A549 (cell line): Measurements from ENCODE around the gene SMIM7. TPM values are rescaled to one million over a fixed set of nuclear protein-coding genes. Genes with fewer than 3 reads are reported as not detected.

ENCODE experiments used
- ATAC-seq, 2 experiments: fragments of 200-7000 bp in 1 of 2; fragments of >200 bp in 1 of 2; cut with Nextera tagmentation in 1 of 2; cut with Tn5 transposase in 1 of 2; 3 replicates each; pipeline versions ENCODE4 v1.8.0 to v1.9.1; 2018 to 2020; ENCODE audit warnings: mild to moderate bottlenecking in 1 of 2, moderate library complexity in 1 of 2
- CTCF ChIA-PET: fragments of 300-600 bp; sonication (Branson Sonifier 250); formaldehyde crosslinking; extraction: SDS; loops from one replicate; lab custom pipeline; 2021; ENCODE audit warnings: antibody characterized with exemption, inconsistent platforms; lab: Yijun Ruan, JAX
- POLR2A ChIA-PET: fragments of 350-600 bp; formaldehyde crosslinking; extraction: SDS; loops from one replicate; lab custom pipeline; 2021; ENCODE audit warnings: antibody characterized with exemption, inconsistent platforms; lab: Yijun Ruan, JAX
- DNase-seq, 2 experiments: peaks; one replicate each; pipeline versions ENCODE4 v3.0.0 to v3.0.0-alpha.2; 2011 to 2016; ENCODE audit warnings: low read depth in 1 of 2, low spot score in 1 of 2
- FAIRE-seq: peaks from 2 replicates; lab custom pipeline; 2011; peaks lifted over from hg19 to GRCh38; lab: Jason Lieb, UNC
- H3K27ac ChIP-seq, 2 experiments: fragments of >200 bp; sonication (Bioruptor Twin); formaldehyde crosslinking; 3 replicates each; pipeline ENCODE4 v1.5.1; 2016 to 2017
- H3K4me1 ChIP-seq: fragments of >200 bp; sonication (Bioruptor Twin); formaldehyde crosslinking; 3 replicates; pipeline ENCODE4 v1.6.1; 2016
- H3K4me2 ChIP-seq: fragments of >200 bp; sonication (Bioruptor Twin); formaldehyde crosslinking; 3 replicates; pipeline ENCODE4 v1.6.1; 2016
- H3K4me3 ChIP-seq: fragments of >200 bp; sonication (Bioruptor Twin); formaldehyde crosslinking; 3 replicates; pipeline ENCODE4 v1.5.1; 2016
- H3K9me3 ChIP-seq: fragments of >200 bp; sonication (Bioruptor Twin); formaldehyde crosslinking; 3 replicates; pipeline ENCODE4 v1.6.1; 2016
- BHLHE40 ChIP-seq: IDR thresholded peaks from 2 replicates; pipeline ENCODE4 v1.6.1; 2012; ENCODE audit warnings: low read depth, low read length, inconsistent platforms
- CBX2 ChIP-seq: fragments of 200-600 bp; sonication (generic); IDR thresholded peaks from 2 replicates; pipeline ENCODE4 v1.6.1; 2016; ENCODE audit warnings: low read depth, mild to moderate bottlenecking, borderline replicate concordance
- CBX8 ChIP-seq: fragments of 200-600 bp; sonication (generic); IDR thresholded peaks from 2 replicates; pipeline ENCODE4 v1.6.1; 2016
- CEBPB ChIP-seq, 2 experiments: fragments of >200 bp in 1 of 2; sonication (Bioruptor Twin) in 1 of 2; formaldehyde crosslinking in 1 of 2; IDR thresholded peaks; 2 replicates each; pipeline ENCODE4 v1.6.1; 2012 to 2016
- CHD2 ChIP-seq: fragments of 150-350 bp; IDR thresholded peaks from 2 replicates; pipeline ENCODE4 v1.6.1; 2014; ENCODE audit warnings: low read length; ENCODE audit not compliant: partially characterized antibody
- E2F6 ChIP-seq: IDR thresholded peaks from 2 replicates; pipeline ENCODE4 v1.6.1; 2012; ENCODE audit warnings: low read depth, borderline replicate concordance
- EHF ChIP-seq: fragments of 250-450 bp; sonication (Bioruptor Pico); IDR thresholded peaks from 2 replicates; pipeline ENCODE4 v1.5.0; 2020; ENCODE audit warnings: mild to moderate bottlenecking
- FOSL2 ChIP-seq, 2 experiments: fragments of 450-650 bp in 1 of 2; fragments of >200 bp in 1 of 2; sonication (Bioruptor Twin) in 1 of 2; formaldehyde crosslinking; IDR thresholded peaks; 2 replicates each; pipeline versions ENCODE4 v1.5.0 to v1.6.1; 2016 to 2020; ENCODE audit warnings: mild to moderate bottlenecking in 1 of 2, moderate library complexity in 1 of 2
- FOXS1 ChIP-seq: fragments of 250-450 bp; sonication (Bioruptor Pico); IDR thresholded peaks from 2 replicates; pipeline ENCODE4 v1.5.0; 2020; ENCODE audit warnings: mild to moderate bottlenecking, moderate library complexity
- HDAC2 ChIP-seq: fragments of 200-600 bp; sonication (generic); IDR thresholded peaks from 2 replicates; pipeline ENCODE4 v1.6.1; 2016
- HES2 ChIP-seq: fragments of >200 bp; sonication (Bioruptor Twin); formaldehyde crosslinking; IDR thresholded peaks from 2 replicates; pipeline ENCODE4 v1.6.1; 2016
- HOXA7 ChIP-seq: fragments of 250-450 bp; sonication (Bioruptor Pico); IDR thresholded peaks from 2 replicates; pipeline ENCODE4 v1.5.0; 2020; ENCODE audit warnings: mild to moderate bottlenecking, moderate library complexity
- JUN ChIP-seq, 2 experiments: fragments of >200 bp; sonication (Bioruptor Twin); formaldehyde crosslinking; IDR thresholded peaks; 2 replicates in 1 of 2; 3 replicates in 1 of 2; pipeline ENCODE4 v1.6.1; 2016 to 2017
- MYC ChIP-seq: IDR thresholded peaks from 2 replicates; pipeline ENCODE4 v1.6.1; 2012; ENCODE audit warnings: mild to moderate bottlenecking, inconsistent platforms, low read length, improper control_type of control experiment, borderline replicate concordance
- NR3C1 ChIP-seq: fragments of >200 bp; sonication (Bioruptor Twin); formaldehyde crosslinking; IDR thresholded peaks from 3 replicates; pipeline ENCODE4 v1.6.1; 2017
- PHF8 ChIP-seq: fragments of 200-600 bp; sonication (generic); IDR thresholded peaks from 2 replicates; pipeline ENCODE4 v1.6.1; 2016; ENCODE audit warnings: low read depth, mild to moderate bottlenecking, antibody characterized with exemption, moderate library complexity, borderline replicate concordance
- RARB ChIP-seq: fragments of 250-450 bp; sonication (Bioruptor Pico); IDR thresholded peaks from 2 replicates; pipeline ENCODE4 v1.8.0; 2021; ENCODE audit warnings: mild to moderate bottlenecking, moderate library complexity
- RCOR1 ChIP-seq: fragments of 150-350 bp; IDR thresholded peaks from 2 replicates; pipeline ENCODE4 v1.6.1; 2014; ENCODE audit warnings: antibody characterized with exemption, low read length, low read depth
- RFX5 ChIP-seq: fragments of 450-650 bp; IDR thresholded peaks from 2 replicates; pipeline ENCODE4 v1.7.1; 2014; ENCODE audit warnings: antibody characterized with exemption, mild to moderate bottlenecking, moderate library complexity
- TFCP2L1 ChIP-seq: fragments of 250-450 bp; sonication (Bioruptor Pico); IDR thresholded peaks from 2 replicates; pipeline ENCODE4 v1.5.0; 2021; ENCODE audit warnings: mild to moderate bottlenecking
- USF2 ChIP-seq: fragments of 450-650 bp; IDR thresholded peaks from 2 replicates; pipeline ENCODE4 v1.6.1; 2014; ENCODE audit warnings: antibody characterized with exemption
- ZNF302 ChIP-seq: fragments of 250-450 bp; sonication (Bioruptor Pico); IDR thresholded peaks from 2 replicates; pipeline ENCODE4 v1.9.0; 2021; ENCODE audit warnings: inconsistent platforms, mild to moderate bottlenecking, moderate library complexity
- WGBS: methylation state at CpG from one replicate; pipeline ENCODE4 v1.1.6; 2017; ENCODE audit errors: missing lambda C conversion rate; 5-methylcytosine and 5-hydroxymethylcytosine counted together
- polyA plus RNA-seq, 4 experiments: library from polyadenylated mRNA; depleted of rRNA in 3 of 4; stranded (reverse); fragments of >200 nt; fragmentation: RNase III in 1 of 4; extraction: RNeasy Plus Mini Kit Qiagen cat#74134 plus additional on column Dnase treatment in 1 of 4; gene quantifications; 2 replicates in 3 of 4; 3 replicates in 1 of 4; pipeline ENCODE4 v1.2.3, GENCODE V29; 2011 to 2017

SMIM7 gene
- polyA plus RNA-seq, 2 of the 4 experiments (the other 2 are of a cell fraction): 74.7 to 98.8 TPM

- POLR2A ChIA-PET: no interaction called here
- 95% methylated on average over 9 of the region's 10 CpGs for WGBS
- H3K9me3 ChIP-seq: no peaks in the 10 kb centered on the region
- CTCF ChIA-PET: no interaction called here
- DNase-seq (no peak), ATAC-seq (no peak), FAIRE-seq (no peak)
- H3K4me3 ChIP-seq: no peak overlapping the region
- H3K4me2 ChIP-seq: no peak overlapping the region
- no peak overlapping the region for H3K27ac ChIP-seq
- no peak for TF ChIP-seq ZNF302 (CRISPR knock-in tag)
- no peak for TF ChIP-seq RARB (CRISPR knock-in tag)
- no peak for TF ChIP-seq CHD2
- no peak for TF ChIP-seq RCOR1
- TF ChIP-seq CBX8: no peak
- no peak for TF ChIP-seq PHF8
- H3K4me1 ChIP-seq: no peaks in the 10 kb centered on the region
Observed at GRCh38 chr19:16641695-16642094, 18.2 kb downstream of the SMIM7 start.

- CTCF ChIA-PET: no interaction called here
- no peak for FAIRE-seq
Observed at GRCh38 chr19:16640951-16641350, 19.0 kb downstream of the SMIM7 start.

GRCh38 chr19:16638666-16639065 lies 21.3 kb downstream of the SMIM7 start:
- Histone ChIP-seq H3K27ac (no peak overlapping the region), H3K4me2 (no peak overlapping the region), H3K4me1 (no peaks in the 10 kb centered on the region), H3K9me3 (no peaks in the 10 kb centered on the region), H3K4me3 (no peak overlapping the region)
- no peak for ATAC-seq
- POLR2A ChIA-PET: no interaction called here
- WGBS: 100% methylated on average over 1 of the region's 1 CpG
- CTCF ChIA-PET: interaction anchor here (0.6 kb wide), 1 partner anchor 12 kb away, joined by 3 read pairs; no protein-coding TSS in a partner anchor
- no peak for FAIRE-seq
- DNase-seq: no peak
- TF ChIP-seq CEBPB (IDR thresholded peaks at IDR 0.05) (no peak), RFX5 (no peak), FOSL2 (IDR thresholded peaks at IDR 0.05) (no peak), FOSL2 (CRISPR knock-in tag; IDR thresholded peaks at IDR 0.05) (no peak), MYC (no peak), HDAC2 (no peak), EHF (CRISPR knock-in tag) (no peak), E2F6 (no peak), USF2 (no peak)

More at GRCh38 chr19:16640951-16641350, 19.0 kb downstream of the SMIM7 start:
- TF ChIP-seq CEBPB (IDR thresholded peaks at IDR 0.05): no peak
- no peak for TF ChIP-seq CBX2
- no peak for TF ChIP-seq JUN (IDR thresholded peaks at IDR 0.05)
- TF ChIP-seq HOXA7 (CRISPR knock-in tag): no peak
- no peak for TF ChIP-seq RCOR1
- no peak for TF ChIP-seq FOXS1 (CRISPR knock-in tag)
- no peak for TF ChIP-seq RARB (CRISPR knock-in tag)
- TF ChIP-seq EHF (CRISPR knock-in tag): no peak
- no peak for TF ChIP-seq HES2
- no peak for TF ChIP-seq TFCP2L1
- no peak overlapping the region for H3K27ac ChIP-seq
- POLR2A ChIA-PET: no interaction called here
- H3K4me2 ChIP-seq: no peak overlapping the region
- no peak for DNase-seq
- H3K4me3 ChIP-seq: no peak overlapping the region
- no peaks in the 10 kb centered on the region for H3K9me3 ChIP-seq
- no peak for ATAC-seq
- no peaks in the 10 kb centered on the region for H3K4me1 ChIP-seq
- 100% methylated on average over 1 of the region's 1 CpG for WGBS

GRCh38 chr19:16637535-16637934 lies 22.4 kb downstream of the SMIM7 start:
- POLR2A ChIA-PET: no interaction called here
- no peaks in the 10 kb centered on the region for H3K9me3 ChIP-seq
- FAIRE-seq (no peak), ATAC-seq (no peak), DNase-seq (no peak)
- no peak for TF ChIP-seq HOXA7 (CRISPR knock-in tag)
- TF ChIP-seq BHLHE40: no peak
- TF ChIP-seq NR3C1: no peak
- H3K27ac ChIP-seq: no peak overlapping the region
- H3K4me1 ChIP-seq: no peaks in the 10 kb centered on the region
- CTCF ChIA-PET: interaction anchor here (0.6 kb wide), 1 partner anchor 483 kb away, joined by 3 read pairs; no protein-coding TSS in a partner anchor
- H3K4me3 ChIP-seq: no peak overlapping the region
- no peak overlapping the region for H3K4me2 ChIP-seq
